Activated naive CD8-positive, alpha-beta T cell (primary cell): Measurements from ENCODE around the gene BSPRY.
A peak's percentile ranks its signal among the peaks of the same experiment; 100 is the strongest.

Experiments used
- H3K27ac Mint-ChIP-seq: one replicate; pipeline ENCODE4 v1.8.0; 2021; ENCODE audit warnings: mixed read lengths
- H3K27me3 Mint-ChIP-seq: one replicate; pipeline ENCODE4 v1.8.0; 2021; ENCODE audit warnings: mixed read lengths
- H3K36me3 Mint-ChIP-seq: one replicate; pipeline ENCODE4 v1.8.0; 2021; ENCODE audit warnings: mixed read lengths
- H3K4me1 Mint-ChIP-seq: one replicate; pipeline ENCODE4 v1.8.0; 2021; ENCODE audit warnings: low read depth, mixed read lengths
- H3K4me3 Mint-ChIP-seq: one replicate; pipeline ENCODE4 v1.8.0; 2021; ENCODE audit warnings: mild to moderate bottlenecking, mixed read lengths
- H3K9me3 Mint-ChIP-seq: one replicate; pipeline ENCODE4 v1.8.0; 2021; ENCODE audit warnings: low read depth, mixed read lengths

BSPRY gene

DNA sequence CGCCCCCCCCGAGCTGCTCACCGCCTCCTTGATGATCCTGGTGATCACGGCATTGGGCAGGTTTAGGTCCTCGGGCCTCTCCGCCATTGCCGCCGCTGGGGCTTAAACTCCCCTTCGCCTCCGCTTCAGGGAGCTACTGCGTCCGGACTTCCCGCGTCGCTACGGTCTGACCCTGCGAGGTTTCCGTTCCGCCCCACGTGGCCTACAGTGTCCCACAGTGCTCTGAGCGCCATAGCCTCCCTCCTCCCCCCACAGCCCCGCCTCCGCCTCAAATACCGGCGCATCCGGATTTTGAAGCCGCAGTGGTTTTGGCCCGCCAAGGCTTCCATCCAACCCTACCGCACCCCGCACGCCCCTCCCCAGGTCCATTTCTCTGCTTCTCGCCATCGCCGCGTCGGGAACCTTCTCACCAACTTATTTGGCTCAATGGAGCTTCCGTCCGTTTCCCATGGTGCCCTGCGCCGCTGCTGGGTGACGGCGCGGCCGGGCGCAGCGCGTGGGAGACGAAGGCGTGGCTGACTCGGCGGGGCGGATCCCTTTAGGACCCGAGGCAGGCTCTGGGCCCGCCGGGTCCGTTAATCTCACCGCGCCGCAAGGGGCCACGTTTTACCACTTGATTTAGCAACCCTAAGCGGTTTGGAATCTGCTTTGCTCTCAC lies 61.0 kb downstream of the BSPRY start, which contains the start of the genes C9orf43 and POLE3:
Gene C9orf43, plus strand, starts transcription at position 541 of the 658 bp plus-strand sequence. CDS start 2,747 bp downstream, outside the sequence.
Gene POLE3, minus strand, starts transcription at position 469 of the 658 bp plus-strand sequence. Its CDS starts 382 bp downstream, at position 87.
- peaks cover 10% of the 10 kb centered on the region for H3K36me3 Mint-ChIP-seq
- peaks cover 27% of the 10 kb centered on the region for H3K4me1 Mint-ChIP-seq
- no peaks in the 10 kb centered on the region for H3K27me3 Mint-ChIP-seq
- H3K4me3 Mint-ChIP-seq, result peak within 1 kb of the TSS; percentile 98
- H3K9me3 Mint-ChIP-seq, result no peaks in the 10 kb centered on the region
- H3K27ac Mint-ChIP-seq, result peak within 1 kb of the TSS; percentile 99

GRCh38 chr9:113416149-113416721 lies 66.9 kb downstream of the BSPRY start:
- no peaks in the 10 kb centered on the region for H3K27me3 Mint-ChIP-seq
- no peak overlapping the region for H3K4me3 Mint-ChIP-seq
- H3K4me1 Mint-ChIP-seq, result no peaks in the 10 kb centered on the region
- no peaks in the 10 kb centered on the region for H3K9me3 Mint-ChIP-seq
- no peak overlapping the region for H3K27ac Mint-ChIP-seq
- no peaks in the 10 kb centered on the region for H3K36me3 Mint-ChIP-seq

GRCh38 chr9:113417370-113417769 lies 68.0 kb downstream of the BSPRY start:
- Mint-ChIP-seq H3K36me3 (no peaks in the 10 kb centered on the region), H3K27me3 (no peaks in the 10 kb centered on the region), H3K4me1 (no peaks in the 10 kb centered on the region), H3K9me3 (no peaks in the 10 kb centered on the region), H3K27ac (no peak overlapping the region), H3K4me3 (no peak overlapping the region)
